PC-3 (cell line): ENCODE data around the gene PHGDH.

ENCODE experiments used
- EZH2 ChIP-seq: fragments of 300-600 bp; sonication (generic); IDR thresholded peaks from one replicate; pipeline ENCODE4 v1.6.1; 2017; ENCODE audit warnings: antibody characterized with exemption, mild to moderate bottlenecking, low read length; ENCODE audit not compliant: unreplicated experiment
- EZH2phosphoT487 ChIP-seq: fragments of 300-600 bp; sonication (generic); IDR thresholded peaks from 2 replicates; pipeline ENCODE4 v1.6.1; 2018; ENCODE audit warnings: mild to moderate bottlenecking, antibody characterized with exemption, low read length, borderline replicate concordance
- TF ChIP-seq, protein P1 (sequence below): fragments of 300-600 bp; sonication (generic); conservative IDR thresholded peaks from 2 replicates; pipeline ENCODE4 v1.5.1; 2017; ENCODE audit warnings: antibody characterized with exemption, low read depth, mild to moderate bottlenecking, low read length

DNA sequence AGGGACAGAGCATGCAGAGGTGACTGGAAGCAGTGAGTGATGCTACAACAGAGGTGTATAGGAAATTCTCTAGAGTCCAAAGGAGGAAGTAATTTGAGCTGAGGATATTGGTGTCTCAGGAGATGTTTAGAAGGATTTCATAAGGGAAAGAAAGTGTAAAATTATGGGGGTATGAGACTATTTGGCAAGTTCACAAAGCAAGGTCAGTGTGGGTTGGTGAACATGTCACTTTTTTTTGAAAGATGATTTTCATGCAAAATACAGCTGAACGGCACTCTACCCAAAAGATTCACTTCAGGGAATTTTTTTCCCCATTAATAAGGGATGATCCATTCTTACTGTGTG, 32.8 kb downstream of the PHGDH start:
- TF ChIP-seq EZH2phosphoT487 = no peak
- TF ChIP-seq, protein P1, sequence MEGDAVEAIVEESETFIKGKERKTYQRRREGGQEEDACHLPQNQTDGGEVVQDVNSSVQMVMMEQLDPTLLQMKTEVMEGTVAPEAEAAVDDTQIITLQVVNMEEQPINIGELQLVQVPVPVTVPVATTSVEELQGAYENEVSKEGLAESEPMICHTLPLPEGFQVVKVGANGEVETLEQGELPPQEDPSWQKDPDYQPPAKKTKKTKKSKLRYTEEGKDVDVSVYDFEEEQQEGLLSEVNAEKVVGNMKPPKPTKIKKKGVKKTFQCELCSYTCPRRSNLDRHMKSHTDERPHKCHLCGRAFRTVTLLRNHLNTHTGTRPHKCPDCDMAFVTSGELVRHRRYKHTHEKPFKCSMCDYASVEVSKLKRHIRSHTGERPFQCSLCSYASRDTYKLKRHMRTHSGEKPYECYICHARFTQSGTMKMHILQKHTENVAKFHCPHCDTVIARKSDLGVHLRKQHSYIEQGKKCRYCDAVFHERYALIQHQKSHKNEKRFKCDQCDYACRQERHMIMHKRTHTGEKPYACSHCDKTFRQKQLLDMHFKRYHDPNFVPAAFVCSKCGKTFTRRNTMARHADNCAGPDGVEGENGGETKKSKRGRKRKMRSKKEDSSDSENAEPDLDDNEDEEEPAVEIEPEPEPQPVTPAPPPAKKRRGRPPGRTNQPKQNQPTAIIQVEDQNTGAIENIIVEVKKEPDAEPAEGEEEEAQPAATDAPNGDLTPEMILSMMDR = no peak
- no peak for TF ChIP-seq EZH2
